ENCODE data around the gene SLIT3. TPM values are rescaled to one million over a fixed set of nuclear protein-coding genes. Genes with fewer than 3 reads are reported as not detected.

The SLIT3 gene
- total and polyA plus RNA-seq, 10 of the 15 experiments (the other 5 are each of a cell fraction or from before 2014, with no cell fraction given): 0.05 TPM; not detected in 9

GRCh38 chr5:168710706-168711105 is 590.2 kb downstream of the SLIT3 start:
- intact Hi-C loops (cut with micrococcal nuclease; ENCODE audit: unreplicated experiment) (no loop called here), in situ Hi-C loops (cut with MboI) (no loop called here)
- H4K20me1 ChIP-seq (ENCODE audit: control insufficient read depth, insufficient read depth): no peaks in the 10 kb centered on the region
- H3K9me3 ChIP-seq (replicated peaks; ENCODE audit: control insufficient read depth, insufficient read depth, low read length): no peaks in the 10 kb centered on the region
- H3K4me2 ChIP-seq (ENCODE audit: control insufficient read depth, insufficient read depth): no peak overlapping the region
- no peak for ATAC-seq
- H3K4me3 ChIP-seq: no peak overlapping the region
- POLR2A ChIA-PET: no interaction called here
- RAD21 ChIA-PET (ENCODE audit: unreplicated experiment): no interaction called here
- 0 out of 4 replicates have a peak, but pooled peaks cover 0 to 4% of the 10 kb centered on the region in 2 experiments for H3K27me3 ChIP-seq (replicated peaks in 1 of 2; ENCODE audit: control insufficient read depth in 2 of 2, insufficient read depth in 2 of 2, low read length in 1 of 2)
- H3K36me3 ChIP-seq (ENCODE audit: control insufficient read depth in 2 of 2, insufficient read depth in 2 of 2, low read length in 1 of 2): no peaks in the 10 kb centered on the region
- TF ChIP-seq, protein P1, sequence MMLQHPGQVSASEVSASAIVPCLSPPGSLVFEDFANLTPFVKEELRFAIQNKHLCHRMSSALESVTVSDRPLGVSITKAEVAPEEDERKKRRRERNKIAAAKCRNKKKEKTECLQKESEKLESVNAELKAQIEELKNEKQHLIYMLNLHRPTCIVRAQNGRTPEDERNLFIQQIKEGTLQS (IDR thresholded peaks at IDR 0.05; ENCODE audit: borderline replicate concordance, extremely low read depth, low read depth, low read length): no peak
- no peak for TF ChIP-seq SUPT20H (IDR thresholded peaks at IDR 0.05; ENCODE audit: borderline replicate concordance, control insufficient read depth, low read depth, low read length)
- TF ChIP-seq ZNF384 (IDR thresholded peaks at IDR 0.05; ENCODE audit: borderline replicate concordance, low read depth, low read length): no peak
- no peaks in the 10 kb centered on the region for H3K4me1 ChIP-seq (ENCODE audit: control insufficient read depth, insufficient read depth, low read length)
- no peak for DNase-seq (ENCODE audit: low read depth, low spot score)
- CTCF ChIA-PET: interaction anchor here (0.6 kb wide), 1 partner anchor 362 kb away, joined by 3 read pairs; no protein-coding TSS in a partner anchor
- no peak overlapping the region for H3K9ac ChIP-seq (ENCODE audit: control insufficient read depth, insufficient read depth, low read length)
- SMC1A ChIA-PET (ENCODE audit: uncharacterized antibody, unreplicated experiment): no interaction called here
- no peak overlapping the region for H2AFZ ChIP-seq (ENCODE audit: control insufficient read depth, low read depth, low read length)
- no peak overlapping the region for H3K27ac ChIP-seq (ENCODE audit: control insufficient read depth, insufficient read depth)
- BruUV-seq (replicated peaks): no TSS peak
- no peak for FAIRE-seq
- 71% methylated on average over 7 of the region's 9 CpGs for WGBS (ENCODE audit: insufficient coverage, insufficient replicate concordance, low lambda C conversion rate, missing lambda C conversion rate)
- no peaks in the 10 kb centered on the region for H3K79me2 ChIP-seq (ENCODE audit: control insufficient read depth, insufficient read depth, low read length)

GRCh38 chr5:168707716-168708695 is 592.9 kb downstream of the SLIT3 start:
- intact Hi-C loops (cut with micrococcal nuclease; ENCODE audit: unreplicated experiment): loop anchor here (2.0 to 10.0 kb wide), 2 partner anchors 237 to 595 kb away; no protein-coding TSS in a partner anchor
- FAIRE-seq: no peak
- H3K9me3 ChIP-seq (replicated peaks; ENCODE audit: control insufficient read depth, insufficient read depth, low read length): no peaks in the 10 kb centered on the region
- no peaks in the 10 kb centered on the region for H4K20me1 ChIP-seq (ENCODE audit: control insufficient read depth, insufficient read depth)
- H3K27me3 ChIP-seq (replicated peaks in 1 of 2; ENCODE audit: control insufficient read depth in 2 of 2, insufficient read depth in 2 of 2, low read length in 1 of 2): peaks cover 0 to 4% of the 10 kb centered on the region in 2 experiments; a peak in 1 of 4 replicates
- no peak overlapping the region for H3K4me2 ChIP-seq (ENCODE audit: control insufficient read depth, insufficient read depth)
- H3K27ac ChIP-seq (ENCODE audit: control insufficient read depth, insufficient read depth): no peak overlapping the region
- no peak for ATAC-seq
- no peak overlapping the region for H3K9ac ChIP-seq (ENCODE audit: control insufficient read depth, insufficient read depth, low read length)
- POLR2A ChIA-PET: no interaction called here
- 49% methylated on average over 15 of the region's 15 CpGs for WGBS (ENCODE audit: insufficient coverage, insufficient replicate concordance, low lambda C conversion rate, missing lambda C conversion rate)
- in situ Hi-C loops (cut with MboI): no loop called here
- BruUV-seq (replicated peaks): no TSS peak
- H3K36me3 ChIP-seq (ENCODE audit: control insufficient read depth in 2 of 2, insufficient read depth in 2 of 2, low read length in 1 of 2): no peaks in the 10 kb centered on the region
- H3K79me2 ChIP-seq (ENCODE audit: control insufficient read depth, insufficient read depth, low read length): no peaks in the 10 kb centered on the region
- no peaks in the 10 kb centered on the region for H3K4me1 ChIP-seq (ENCODE audit: control insufficient read depth, insufficient read depth, low read length)
- no peak overlapping the region for H3K4me3 ChIP-seq
- DNase-seq (ENCODE audit: low read depth, low spot score): no peak
- no peak overlapping the region for H2AFZ ChIP-seq (ENCODE audit: control insufficient read depth, low read depth, low read length)
- CTCF ChIA-PET: interaction anchor here (0.9 kb wide), 1 partner anchor 28 kb away, joined by 3 read pairs; no protein-coding TSS in a partner anchor
- SMC1A ChIA-PET (ENCODE audit: uncharacterized antibody, unreplicated experiment): no interaction called here
- RAD21 ChIA-PET (ENCODE audit: unreplicated experiment): no interaction called here
- TF ChIP-seq SKIL (IDR thresholded peaks at IDR 0.05; ENCODE audit: low read depth, poor library complexity, severe bottlenecking) (no peak), FOXK2 (IDR thresholded peaks at IDR 0.05) (no peak), NR2C2 (IDR thresholded peaks at IDR 0.05; ENCODE audit: borderline replicate concordance, control insufficient read depth, insufficient read length, low read depth) (no peak), BACH1 (IDR thresholded peaks at IDR 0.05; ENCODE audit: borderline replicate concordance) (no peak), ZNF622 (IDR thresholded peaks at IDR 0.05) (no peak)
